HG02852 (cell line): ENCODE measurements around the gene S100A13.
"Not testable (repeated sequence)": the region's sequence is repeated elsewhere in the genome, so short reads cannot be mapped to it uniquely, and the experiment has no call there.

Experiments used
- ATAC-seq: cut with Tn5 transposase; IDR thresholded peaks from one replicate; pipeline ENCODE4 v1.9.1; 2021; ENCODE audit warnings: mild to moderate bottlenecking, moderate library complexity; ENCODE audit not compliant: unreplicated experiment

The S100A13 gene

DNA sequence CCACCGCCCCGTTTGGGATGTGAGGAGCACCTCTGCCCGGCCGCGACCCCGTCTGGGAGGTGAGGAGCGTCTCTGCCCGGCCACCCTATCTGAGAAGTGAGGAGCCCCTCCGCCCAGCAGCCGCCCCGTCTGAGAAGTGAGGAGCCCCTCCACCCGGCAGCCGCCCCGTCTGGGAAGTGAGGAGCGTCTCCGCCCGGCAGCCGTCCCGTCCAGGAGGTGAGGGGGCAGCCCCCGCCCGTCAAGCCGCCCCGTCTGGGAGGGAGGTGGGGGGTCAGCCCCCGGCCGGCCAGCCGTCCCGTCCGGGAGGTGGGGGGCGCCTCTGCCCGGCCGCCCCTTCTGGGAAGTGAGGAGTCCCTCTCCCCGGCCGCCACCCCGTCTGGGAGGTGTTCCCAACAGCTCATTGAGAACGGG, 52.2 kb downstream of the S100A13 start:
- not testable (repeated sequence) for ATAC-seq

DNA sequence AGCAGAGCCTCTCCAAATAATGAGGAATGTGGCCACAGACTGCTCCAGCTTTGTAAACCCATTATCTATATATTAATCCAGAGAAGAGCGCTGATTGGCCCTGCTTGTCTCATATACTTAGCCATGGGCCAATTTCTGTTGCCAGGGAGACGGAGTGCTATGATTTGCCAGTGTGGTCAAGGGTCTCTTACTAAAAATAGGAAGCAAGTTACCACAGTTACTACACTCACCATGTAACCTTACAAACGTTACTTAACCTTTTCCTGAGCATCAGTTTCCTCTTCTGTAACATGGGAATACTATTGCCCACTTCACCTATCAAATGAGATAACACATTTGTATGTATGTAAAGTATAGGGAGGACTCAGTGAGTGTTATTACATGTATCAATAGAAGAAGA, 54.0 kb downstream of the S100A13 start:
- ATAC-seq: no peak

DNA sequence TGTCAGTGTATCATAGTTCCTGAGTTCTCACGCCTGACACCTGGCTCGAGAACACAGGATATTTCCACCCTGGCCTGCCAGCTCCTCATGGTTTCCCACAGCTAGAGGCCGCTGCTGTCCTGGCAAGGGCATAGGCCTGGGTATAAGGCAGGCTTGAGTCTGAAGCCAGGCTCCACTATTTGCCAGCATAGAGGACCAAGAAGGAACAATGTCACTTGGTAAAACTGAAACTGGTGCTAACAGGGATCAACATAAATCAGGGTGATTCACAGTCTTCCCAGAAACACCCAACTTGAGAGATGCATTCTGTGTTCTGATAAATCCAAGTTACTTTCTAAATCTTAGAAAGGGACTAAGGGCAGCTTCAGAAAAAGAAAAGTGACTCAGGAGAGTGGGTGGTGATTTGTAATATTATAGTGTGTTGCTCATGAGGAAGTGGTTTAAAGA, 54.7 kb downstream of the S100A13 start:
- peak; percentile 60 for ATAC-seq

DNA sequence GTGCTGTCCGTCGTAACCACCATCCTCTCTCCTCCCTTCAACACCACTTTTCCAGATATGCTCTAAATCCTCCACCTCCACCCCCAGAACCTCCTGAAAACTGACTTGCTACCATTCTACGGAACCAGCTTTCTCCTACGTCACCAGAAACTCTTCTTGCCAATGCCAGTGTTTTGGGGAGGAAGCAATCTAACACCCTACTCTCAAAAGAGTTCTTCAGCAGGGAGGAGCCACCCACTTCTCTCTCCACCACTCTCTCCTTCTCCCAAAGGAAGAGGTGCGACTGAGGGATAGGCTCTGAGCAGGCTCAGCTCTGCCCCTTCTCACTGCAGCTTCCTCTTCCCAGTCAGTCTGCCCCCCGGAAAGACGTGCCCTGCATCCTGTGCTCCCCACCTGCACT, 55.6 kb downstream of the S100A13 start:
- no peak for ATAC-seq

DNA sequence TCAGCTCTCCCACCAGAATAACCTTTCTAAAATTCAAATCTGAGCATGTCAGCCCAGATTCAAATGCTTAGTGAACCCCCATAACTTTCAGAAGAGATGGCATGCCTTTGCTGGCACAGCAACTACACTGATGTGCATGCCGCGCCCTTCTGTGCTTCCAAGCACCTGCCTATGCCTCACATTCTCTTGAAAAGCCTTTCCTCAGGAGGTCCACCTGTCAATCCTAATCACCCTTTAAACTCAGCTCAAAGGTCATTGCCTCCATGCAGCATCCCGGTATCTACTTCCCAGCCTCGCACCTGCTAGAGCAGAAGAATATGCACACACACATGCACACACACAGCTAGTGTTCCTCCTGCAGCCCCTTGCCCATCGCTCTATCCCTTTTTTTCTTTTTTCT, 56.4 kb downstream of the S100A13 start:
- ATAC-seq: no peak

DNA sequence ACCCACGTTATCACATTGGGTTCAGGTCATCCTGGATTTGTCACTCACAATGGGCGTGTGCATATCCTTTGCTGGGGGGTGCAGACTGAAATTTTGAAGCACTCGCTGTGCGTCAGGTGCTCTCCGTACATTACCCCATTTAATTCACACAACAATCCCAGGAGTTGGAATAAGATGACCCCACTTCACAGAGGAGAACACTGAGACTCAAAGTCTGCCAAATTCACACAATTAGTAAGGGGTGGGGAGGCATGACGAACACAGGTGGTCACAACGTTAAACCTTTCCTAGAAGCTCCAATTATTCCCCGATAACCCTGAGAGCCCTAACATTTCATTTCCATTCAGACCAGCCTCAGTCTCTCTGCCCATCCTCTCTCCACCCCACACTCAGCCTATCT, 57.8 kb downstream of the S100A13 start:
- no peak for ATAC-seq
